Activated naive CD8-positive, alpha-beta T cell treated with anti-CD3 and anti-CD28 coated beads, Interleukin-2, amount 10 ng/mL, durations not matched to agents 7 days and 5 days (primary cell): ENCODE results near the gene GTSE1. TPM values are rescaled to one million over a fixed set of nuclear protein-coding genes. Genes with fewer than 3 reads are reported as not detected.

Experiments
- ATAC-seq: fragments of 150-1000 bp; cut with Tn5 transposase; one replicate; pipeline ENCODE4 v1.10.0; 2021; ENCODE audit warnings: low read depth, moderate library complexity
- POLR2A ChIA-PET: fragments of 350-600 bp; sonication (Branson Sonifier 250); formaldehyde crosslinking; loops from one replicate; lab custom pipeline; 2021; ENCODE audit warnings: antibody characterized with exemption; lab: Charles Lee
- DNase-seq: peaks from one replicate; pipeline ENCODE4 v3.0.0; 2021
- H3K27ac Mint-ChIP-seq: one replicate; pipeline ENCODE4 v1.8.0; 2022; ENCODE audit warnings: mild to moderate bottlenecking, mixed read lengths
- H3K27me3 Mint-ChIP-seq: one replicate; pipeline ENCODE4 v1.8.0; 2022; ENCODE audit warnings: mild to moderate bottlenecking, moderate library complexity, mixed read lengths
- H3K36me3 Mint-ChIP-seq: one replicate; pipeline ENCODE4 v1.8.0; 2021; ENCODE audit warnings: mild to moderate bottlenecking, mixed read lengths
- H3K4me1 Mint-ChIP-seq: one replicate; pipeline ENCODE4 v1.8.0; 2021; ENCODE audit warnings: mixed read lengths
- H3K4me3 Mint-ChIP-seq: one replicate; pipeline ENCODE4 v1.8.0; 2022; ENCODE audit warnings: mild to moderate bottlenecking, moderate library complexity, mixed read lengths
- H3K9me3 Mint-ChIP-seq: one replicate; pipeline ENCODE4 v1.8.0; 2021; ENCODE audit warnings: mixed read lengths
- total RNA-seq, 2 experiments: library from RNA; stranded (reverse); gene quantifications; one replicate each; pipeline ENCODE4 v1.2.3, GENCODE V29; 2021

The GTSE1 gene
- total RNA-seq, 2 experiments from 2014 or later: 64.9 to 73.8 TPM

- Mint-ChIP-seq H3K9me3 (no peaks in the 10 kb centered on the region), H3K27ac (no peak overlapping the region), H3K36me3 (peaks cover 22% of the 10 kb centered on the region), H3K4me3 (no peak overlapping the region), H3K4me1 (peaks cover 1% of the 10 kb centered on the region), H3K27me3 (no peaks in the 10 kb centered on the region)
- DNase-seq (no peak), ATAC-seq (no peak)
- POLR2A ChIA-PET: no interaction called here
These were observed 53.0 kb downstream of the GTSE1 start for GRCh38 chr22:46349681-46350080.

- H3K27ac Mint-ChIP-seq: no peak overlapping the region
These were observed 53.5 kb downstream of the GTSE1 start for GRCh38 chr22:46350121-46350520.

GRCh38 chr22:46350646-46351045 is 54.0 kb downstream of the GTSE1 start:
- no peak for DNase-seq
- ATAC-seq: no peak
- POLR2A ChIA-PET: no interaction called here
- Mint-ChIP-seq H3K27me3 (no peaks in the 10 kb centered on the region), H3K36me3 (peaks cover 23% of the 10 kb centered on the region), H3K9me3 (no peaks in the 10 kb centered on the region), H3K4me3 (no peak overlapping the region), H3K4me1 (no peaks in the 10 kb centered on the region), H3K27ac (no peak overlapping the region)

More at GRCh38 chr22:46350121-46350520, 53.5 kb downstream of the GTSE1 start:
- peaks cover 1% of the 10 kb centered on the region for H3K4me1 Mint-ChIP-seq
- ATAC-seq: no peak
- H3K36me3 Mint-ChIP-seq: peaks cover 22% of the 10 kb centered on the region
- POLR2A ChIA-PET: no interaction called here
- H3K27me3 Mint-ChIP-seq: no peaks in the 10 kb centered on the region
- H3K9me3 Mint-ChIP-seq: no peaks in the 10 kb centered on the region
- H3K4me3 Mint-ChIP-seq: no peak overlapping the region
- DNase-seq: no peak

- no peaks in the 10 kb centered on the region for H3K9me3 Mint-ChIP-seq
- DNase-seq (no peak), ATAC-seq (no peak)
- H3K4me1 Mint-ChIP-seq: no peaks in the 10 kb centered on the region
- H3K4me3 Mint-ChIP-seq: no peak overlapping the region
- H3K27ac Mint-ChIP-seq: no peak overlapping the region
- peaks cover 17% of the 10 kb centered on the region for H3K36me3 Mint-ChIP-seq
- H3K27me3 Mint-ChIP-seq: no peaks in the 10 kb centered on the region
- POLR2A ChIA-PET: no interaction called here
These were observed 54.6 kb downstream of the GTSE1 start for GRCh38 chr22:46351131-46351735.

GRCh38 chr22:46351767-46352166 is 55.1 kb downstream of the GTSE1 start:
- H3K36me3 Mint-ChIP-seq: peaks cover 17% of the 10 kb centered on the region
- no peaks in the 10 kb centered on the region for H3K9me3 Mint-ChIP-seq
- no peak for ATAC-seq
- POLR2A ChIA-PET: no interaction called here
- H3K4me1 Mint-ChIP-seq: no peaks in the 10 kb centered on the region
- H3K27me3 Mint-ChIP-seq: no peaks in the 10 kb centered on the region
- H3K27ac Mint-ChIP-seq: no peak overlapping the region
- no peak overlapping the region for H3K4me3 Mint-ChIP-seq
- no peak for DNase-seq

- Mint-ChIP-seq H3K36me3 (peaks cover 17% of the 10 kb centered on the region), H3K27ac (no peak overlapping the region), H3K9me3 (no peaks in the 10 kb centered on the region), H3K4me3 (no peak overlapping the region), H3K4me1 (no peaks in the 10 kb centered on the region), H3K27me3 (no peaks in the 10 kb centered on the region)
- POLR2A ChIA-PET: interaction anchor here (0.6 kb wide), 1 partner anchor 53 kb away, joined by 4 read pairs; no protein-coding TSS in a partner anchor
- ATAC-seq (no peak), DNase-seq (no peak)
These were observed 55.6 kb downstream of the GTSE1 start for GRCh38 chr22:46352276-46352675.

GRCh38 chr22:46352691-46353386 is 56.2 kb downstream of the GTSE1 start:
- H3K4me3 Mint-ChIP-seq: no peak overlapping the region
- H3K36me3 Mint-ChIP-seq: peaks cover 16% of the 10 kb centered on the region
- peak overlapping the region; percentile 61 for H3K27ac Mint-ChIP-seq
- no peaks in the 10 kb centered on the region for H3K4me1 Mint-ChIP-seq
- H3K27me3 Mint-ChIP-seq: no peaks in the 10 kb centered on the region
- no peaks in the 10 kb centered on the region for H3K9me3 Mint-ChIP-seq
- no peak for DNase-seq
- ATAC-seq: no peak
- POLR2A ChIA-PET: interaction anchor here (0.6 kb wide), 1 partner anchor 53 kb away, joined by 4 read pairs; no protein-coding TSS in a partner anchor

- POLR2A ChIA-PET: no interaction called here
- Mint-ChIP-seq H3K27me3 (no peaks in the 10 kb centered on the region), H3K27ac (no peak overlapping the region), H3K9me3 (no peaks in the 10 kb centered on the region), H3K36me3 (peaks cover 15% of the 10 kb centered on the region), H3K4me3 (no peak overlapping the region), H3K4me1 (no peaks in the 10 kb centered on the region)
- ATAC-seq: no peak
- DNase-seq: no peak
These were observed 56.9 kb downstream of the GTSE1 start for GRCh38 chr22:46353483-46354105.

- no peaks in the 10 kb centered on the region for H3K27me3 Mint-ChIP-seq
- no peak overlapping the region for H3K4me3 Mint-ChIP-seq
- POLR2A ChIA-PET: no interaction called here
- H3K36me3 Mint-ChIP-seq: peaks cover 15% of the 10 kb centered on the region
- no peaks in the 10 kb centered on the region for H3K4me1 Mint-ChIP-seq
- DNase-seq (no peak), ATAC-seq (no peak)
- no peak overlapping the region for H3K27ac Mint-ChIP-seq
- H3K9me3 Mint-ChIP-seq: no peaks in the 10 kb centered on the region
These were observed 57.7 kb downstream of the GTSE1 start for GRCh38 chr22:46354176-46354992.

GRCh38 chr22:46354993-46355305 is 58.3 kb downstream of the GTSE1 start:
- Mint-ChIP-seq H3K4me3 (no peak overlapping the region), H3K27me3 (no peaks in the 10 kb centered on the region), H3K9me3 (no peaks in the 10 kb centered on the region), H3K4me1 (no peaks in the 10 kb centered on the region), H3K27ac (no peak overlapping the region), H3K36me3 (peaks cover 14% of the 10 kb centered on the region)
- DNase-seq (no peak), ATAC-seq (no peak)
- POLR2A ChIA-PET: no interaction called here

- Mint-ChIP-seq H3K27me3 (no peaks in the 10 kb centered on the region), H3K9me3 (no peaks in the 10 kb centered on the region), H3K4me3 (no peak overlapping the region), H3K4me1 (no peaks in the 10 kb centered on the region), H3K27ac (no peak overlapping the region), H3K36me3 (peaks cover 11% of the 10 kb centered on the region)
- DNase-seq: peak; percentile 74
- peak; percentile 50 for ATAC-seq
- POLR2A ChIA-PET: interaction anchor here (0.5 kb wide), 1 partner anchor 56 kb away, joined by 3 read pairs; no protein-coding TSS in a partner anchor
These were observed 58.8 kb downstream of the GTSE1 start for GRCh38 chr22:46355369-46355995.

GRCh38 chr22:46355996-46356471 is 59.4 kb downstream of the GTSE1 start:
- no peak for DNase-seq
- Mint-ChIP-seq H3K4me1 (no peaks in the 10 kb centered on the region), H3K4me3 (no peak overlapping the region), H3K27ac (no peak overlapping the region), H3K9me3 (no peaks in the 10 kb centered on the region), H3K36me3 (peaks cover 6% of the 10 kb centered on the region), H3K27me3 (no peaks in the 10 kb centered on the region)
- POLR2A ChIA-PET: interaction anchor here (0.5 kb wide), 1 partner anchor 56 kb away, joined by 3 read pairs; no protein-coding TSS in a partner anchor
- no peak for ATAC-seq
